ENCODE data around the gene STAP1.
"Not testable (repeated sequence)": the region's sequence is repeated elsewhere in the genome, so short reads cannot be mapped to it uniquely, and the experiment has no call there.

The STAP1 gene

GRCh38 chr4:67558493-67558892 lies at the start of gene STAP1:
Gene STAP1, plus strand, starts transcription at chr4:67558727. Its CDS starts 83 bp downstream, at chr4:67558810.
- CTCF ChIA-PET: no interaction called here
- TF ChIP-seq CTCF (IDR thresholded peaks at IDR 0.05; ENCODE audit: insufficient read depth, low read length, missing control alignments): no peak
- no peak within 1 kb of the TSS for H3K4me3 ChIP-seq (ENCODE audit: low read depth, low read length)
- DNase-seq (ENCODE audit: low read depth, low spot score): no peak
- POLR2A ChIA-PET: no interaction called here

GRCh38 chr4:67512501-67512900 lies 46.0 kb upstream of the STAP1 start:
- DNase-seq (ENCODE audit: low read depth, low spot score): no peak
- ChIA-PET POLR2A (no interaction called here), CTCF (no interaction called here)
- no peak for TF ChIP-seq CTCF (IDR thresholded peaks at IDR 0.05; ENCODE audit: insufficient read depth, low read length, missing control alignments)
- no peak overlapping the region for H3K4me3 ChIP-seq (ENCODE audit: low read depth, low read length)

GRCh38 chr4:67520141-67520540 lies 38.4 kb upstream of the STAP1 start:
- CTCF ChIA-PET: no interaction called here
- TF ChIP-seq CTCF (IDR thresholded peaks at IDR 0.05; ENCODE audit: insufficient read depth, low read length, missing control alignments): no peak
- H3K4me3 ChIP-seq (ENCODE audit: low read depth, low read length): no peak overlapping the region
- no peak for DNase-seq (ENCODE audit: low read depth, low spot score)
- POLR2A ChIA-PET: no interaction called here

GRCh38 chr4:67521506-67521905 lies 37.0 kb upstream of the STAP1 start:
- ChIA-PET POLR2A (no interaction called here), CTCF (no interaction called here)
- TF ChIP-seq CTCF (IDR thresholded peaks at IDR 0.05; ENCODE audit: insufficient read depth, low read length, missing control alignments): no peak
- H3K4me3 ChIP-seq (ENCODE audit: low read depth, low read length): no peak overlapping the region
- DNase-seq (ENCODE audit: low read depth, low spot score): no peak

GRCh38 chr4:67522230-67522629 lies 36.3 kb upstream of the STAP1 start:
- ChIA-PET POLR2A (no interaction called here), CTCF (no interaction called here)
- H3K4me3 ChIP-seq (ENCODE audit: low read depth, low read length): no peak overlapping the region
- DNase-seq (ENCODE audit: low read depth, low spot score): no peak
- TF ChIP-seq CTCF (IDR thresholded peaks at IDR 0.05; ENCODE audit: insufficient read depth, low read length, missing control alignments): no peak

- no peak for TF ChIP-seq CTCF (IDR thresholded peaks at IDR 0.05; ENCODE audit: insufficient read depth, low read length, missing control alignments)
- CTCF ChIA-PET: no interaction called here
- no peak overlapping the region for H3K4me3 ChIP-seq (ENCODE audit: low read depth, low read length)
- POLR2A ChIA-PET: no interaction called here
- DNase-seq (ENCODE audit: low read depth, low spot score): no peak
These were observed 35.5 kb upstream of the STAP1 start for GRCh38 chr4:67522851-67523671.

GRCh38 chr4:67524140-67524539 lies 34.4 kb upstream of the STAP1 start:
- CTCF ChIA-PET; POLR2A ChIA-PET; DNase-seq (ENCODE audit: low read depth, low spot score); H3K4me3 ChIP-seq (ENCODE audit: low read depth, low read length): not testable (repeated sequence)
